ENCODE results near the gene ECD.

DNA sequence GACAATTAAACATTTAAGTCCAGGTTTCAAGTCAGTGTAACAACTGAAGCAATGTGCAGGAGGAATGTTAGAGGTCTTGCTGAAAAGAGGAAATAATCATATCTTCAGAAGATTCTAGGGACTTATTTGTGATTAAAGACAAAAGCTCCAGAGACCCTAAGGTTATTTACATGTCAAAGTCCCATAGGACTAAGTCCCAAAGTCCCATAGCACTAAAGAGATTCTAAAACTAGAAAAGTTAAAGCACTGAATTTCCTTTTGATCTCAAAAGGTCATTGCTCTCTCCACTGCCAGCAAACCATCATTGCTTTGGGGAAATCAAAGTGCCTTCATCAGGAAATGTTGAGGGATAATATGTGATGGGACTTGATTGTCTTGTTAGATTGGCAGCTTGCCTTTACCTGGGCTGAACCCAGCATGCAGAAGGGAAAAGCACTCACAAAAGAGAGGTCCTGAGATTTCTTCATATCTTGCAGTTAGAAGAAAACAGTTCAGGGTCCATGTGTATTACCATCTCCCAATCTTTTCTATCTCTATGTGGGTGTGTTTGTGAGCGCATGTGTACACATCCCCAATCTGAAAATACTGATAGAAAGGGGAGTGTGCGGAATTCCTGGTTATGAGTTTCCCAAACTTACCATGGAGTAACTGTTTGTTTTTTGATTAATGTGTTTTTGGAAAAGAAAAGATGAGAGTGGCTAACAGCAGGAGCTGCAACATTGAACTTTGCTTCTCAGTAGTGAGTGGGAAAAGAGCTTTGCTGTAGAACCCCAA is 35.7 kb downstream of the ECD start:
- TF ChIP-seq POLR2A (IDR thresholded peaks at IDR 0.05; ENCODE audit: low read depth, low read length), result no peak
- no peak for TF ChIP-seq POLR2AphosphoS5 (IDR thresholded peaks at IDR 0.05; ENCODE audit: low read depth, low read length)
- TF ChIP-seq TAF1 (IDR thresholded peaks at IDR 0.05; ENCODE audit: borderline replicate concordance, low read depth, low read length), result no peak

Data from GM12892 (cell line).